ENCODE data around the gene PTPRN2. TPM values are rescaled to one million over a fixed set of nuclear protein-coding genes. Genes with fewer than 3 reads are reported as not detected.
"Not testable (repeated sequence)": the region's sequence is repeated elsewhere in the genome, so short reads cannot be mapped to it uniquely, and the experiment has no call there.

Gene PTPRN2
- total and polyA plus RNA-seq, 4 experiments from 2014 or later, result 1.7 to 2.6 (median 1.9) TPM

DNA sequence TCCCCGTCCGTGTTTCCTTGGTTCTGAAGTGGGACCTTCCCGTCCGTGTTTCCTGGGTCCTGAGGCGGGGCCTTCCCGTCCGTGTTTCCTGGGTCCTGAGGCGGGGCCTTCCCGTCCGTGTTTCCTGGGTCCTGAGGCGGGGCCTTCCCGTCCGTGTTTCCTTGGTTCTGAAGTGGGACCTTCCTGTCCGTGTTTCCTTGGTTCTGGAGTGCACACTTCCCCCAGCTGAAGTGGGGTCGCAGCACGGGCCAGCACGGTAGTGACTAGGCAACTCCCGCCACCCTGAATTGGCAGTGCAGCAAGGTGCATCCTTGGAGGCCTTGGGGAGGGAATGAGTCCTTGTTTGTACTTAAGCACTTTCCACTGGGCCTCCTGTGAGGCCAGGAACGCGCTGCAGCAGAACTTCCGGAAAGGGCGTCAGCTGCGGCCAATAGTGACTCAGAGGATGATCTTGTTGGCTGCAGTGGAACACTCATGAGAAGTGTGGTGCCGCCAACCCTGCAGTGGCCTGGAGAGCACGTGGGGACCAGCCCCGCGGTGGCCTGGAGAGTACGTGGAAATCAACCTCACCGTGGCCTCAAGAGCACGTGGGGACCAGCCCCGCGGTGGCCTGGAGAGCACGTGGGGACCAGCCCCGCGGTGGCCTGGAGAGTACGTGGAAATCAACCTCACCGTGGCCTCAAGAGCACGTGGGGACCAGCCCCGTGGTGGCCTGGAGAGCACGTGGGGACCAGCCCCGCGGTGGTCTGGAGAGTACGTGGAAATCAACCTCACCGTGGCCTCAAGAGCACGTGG, 685.6 kb downstream of the PTPRN2 start:
- H3K4me3 Mint-ChIP-seq; H3K4me3 ChIP-seq (ENCODE audit: low read length in 2 of 2); H3K27me3 ChIP-seq (ENCODE audit: insufficient read depth, low read length); H3K27me3 Mint-ChIP-seq; intact Hi-C loops (cut with micrococcal nuclease); H3K27ac ChIP-seq (ENCODE audit: low read depth, low read length); H3K36me3 ChIP-seq (ENCODE audit: insufficient read depth, low read length); H3K27ac Mint-ChIP-seq; DNase-seq; H3K9me3 ChIP-seq (ENCODE audit: control insufficient read depth in 1 of 2, low read length in 2 of 2); H3K4me1 Mint-ChIP-seq; H3K36me3 Mint-ChIP-seq; CTCF ChIA-PET (ENCODE audit: partially characterized antibody); H3K9me3 Mint-ChIP-seq; H3K4me1 ChIP-seq (ENCODE audit: insufficient read depth, low read length); POLR2A ChIA-PET (ENCODE audit: partially characterized antibody): not testable (repeated sequence)

DNA sequence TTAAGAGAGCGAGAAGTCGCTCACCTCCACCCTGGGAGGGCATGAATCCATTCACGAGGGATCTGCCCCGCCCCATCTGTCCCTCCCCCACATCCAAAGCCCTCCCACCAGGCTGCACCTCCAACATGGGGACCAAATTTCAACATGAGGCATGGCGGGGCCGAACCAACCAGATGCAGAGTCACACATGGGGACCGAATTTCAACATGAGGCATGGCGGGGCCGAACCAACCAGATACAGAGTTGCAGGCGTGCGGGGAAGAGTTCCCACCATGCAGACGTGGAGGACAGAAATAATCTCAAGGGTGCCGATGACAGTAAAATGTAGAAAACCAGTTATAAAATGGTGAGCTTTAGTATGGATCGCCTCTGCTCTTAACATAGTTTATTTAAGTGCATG, 686.5 kb downstream of the PTPRN2 start:
- CTCF ChIA-PET (ENCODE audit: partially characterized antibody), result no interaction called here
- H3K27ac ChIP-seq (ENCODE audit: low read depth, low read length), result no peak overlapping the region
- H3K27me3 ChIP-seq (ENCODE audit: insufficient read depth, low read length), result no peaks in the 10 kb centered on the region
- H3K4me1 ChIP-seq (ENCODE audit: insufficient read depth, low read length), result no peaks in the 10 kb centered on the region
- POLR2A ChIA-PET (ENCODE audit: partially characterized antibody), result no interaction called here
- Mint-ChIP-seq H3K27ac (no peak overlapping the region), H3K4me1 (no peaks in the 10 kb centered on the region), H3K4me3 (no peak overlapping the region), H3K36me3 (no peaks in the 10 kb centered on the region), H3K9me3 (peaks cover 0 to 2% (median 0%) of the 10 kb centered on the region in 8 donors), H3K27me3 (no peaks in the 10 kb centered on the region)
- intact Hi-C loops (cut with micrococcal nuclease), result no loop called here
- no peak overlapping the region for H3K4me3 ChIP-seq (ENCODE audit: low read length in 2 of 2)
- DNase-seq, result no peak
- no peaks in the 10 kb centered on the region for H3K36me3 ChIP-seq (ENCODE audit: insufficient read depth, low read length)
- H3K9me3 ChIP-seq (ENCODE audit: control insufficient read depth in 1 of 2, low read length in 2 of 2), result no peaks in the 10 kb centered on the region

DNA sequence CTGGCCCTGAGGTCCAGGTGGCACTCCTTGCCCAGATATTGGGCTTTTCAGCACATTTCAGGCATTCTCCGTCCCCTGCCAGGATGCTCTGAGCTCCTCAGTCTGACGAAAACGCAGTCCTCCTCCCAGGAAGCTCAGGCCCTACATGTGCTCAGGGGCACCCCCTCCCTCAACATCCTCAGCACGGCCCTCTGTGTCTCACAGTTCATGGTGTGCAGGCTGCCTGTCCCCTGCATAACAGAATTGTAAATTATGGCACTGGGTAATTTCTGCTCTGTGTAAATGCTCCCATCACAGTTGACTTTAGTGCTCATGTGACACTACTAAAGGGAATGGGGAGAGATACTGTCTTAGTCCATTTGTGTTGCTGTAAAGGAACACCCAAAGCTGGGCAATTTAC, 687.1 kb downstream of the PTPRN2 start:
- Histone ChIP-seq H3K4me3 (ENCODE audit: low read length in 2 of 2) (no peak overlapping the region), H3K27ac (ENCODE audit: low read depth, low read length) (no peak overlapping the region), H3K36me3 (ENCODE audit: insufficient read depth, low read length) (no peaks in the 10 kb centered on the region), H3K4me1 (ENCODE audit: insufficient read depth, low read length) (no peaks in the 10 kb centered on the region), H3K27me3 (ENCODE audit: insufficient read depth, low read length) (no peaks in the 10 kb centered on the region), H3K9me3 (ENCODE audit: control insufficient read depth in 1 of 2, low read length in 2 of 2) (no peaks in the 10 kb centered on the region)
- ChIA-PET POLR2A (ENCODE audit: partially characterized antibody) (no interaction called here), CTCF (ENCODE audit: partially characterized antibody) (no interaction called here)
- H3K4me3 Mint-ChIP-seq, result no peak overlapping the region
- intact Hi-C loops (cut with micrococcal nuclease), result no loop called here
- H3K27me3 Mint-ChIP-seq, result peaks cover 0 to 3% of the 10 kb centered on the region in 2 donors
- peaks cover 0 to 2% (median 0%) of the 10 kb centered on the region in 8 donors for H3K9me3 Mint-ChIP-seq
- DNase-seq, result no peak
- no peaks in the 10 kb centered on the region for H3K4me1 Mint-ChIP-seq
- H3K36me3 Mint-ChIP-seq, result no peaks in the 10 kb centered on the region
- no peak overlapping the region for H3K27ac Mint-ChIP-seq

DNA sequence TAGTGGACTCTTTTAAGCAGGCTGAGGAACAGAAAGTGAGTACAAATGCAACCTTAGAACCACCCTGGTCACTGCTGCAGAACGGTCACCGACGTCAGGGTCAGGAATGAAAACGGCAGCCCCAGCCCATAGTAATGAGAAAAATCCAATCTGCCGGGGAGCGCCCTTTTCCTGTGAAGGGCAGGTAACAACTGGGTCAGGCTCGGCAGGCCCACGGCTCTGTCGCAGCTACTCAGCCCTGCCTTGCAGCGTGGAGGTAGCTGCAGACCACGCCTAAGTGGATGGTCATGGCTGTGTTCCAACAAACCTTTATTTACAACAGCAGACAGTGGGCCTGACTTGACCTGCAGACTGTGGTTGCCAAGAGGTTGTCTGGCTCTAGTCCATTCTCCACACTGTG, 687.6 kb downstream of the PTPRN2 start:
- H3K36me3 Mint-ChIP-seq, result no peaks in the 10 kb centered on the region
- H3K9me3 ChIP-seq (ENCODE audit: control insufficient read depth in 1 of 2, low read length in 2 of 2), result no peaks in the 10 kb centered on the region
- H3K4me1 ChIP-seq (ENCODE audit: insufficient read depth, low read length), result no peaks in the 10 kb centered on the region
- H3K27me3 ChIP-seq (ENCODE audit: insufficient read depth, low read length), result no peaks in the 10 kb centered on the region
- intact Hi-C loops (cut with micrococcal nuclease), result no loop called here
- CTCF ChIA-PET (ENCODE audit: partially characterized antibody), result no interaction called here
- H3K27me3 Mint-ChIP-seq, result peaks cover 0 to 4% of the 10 kb centered on the region in 2 donors
- H3K4me3 Mint-ChIP-seq, result no peak overlapping the region
- no peaks in the 10 kb centered on the region for H3K4me1 Mint-ChIP-seq
- POLR2A ChIA-PET (ENCODE audit: partially characterized antibody), result no interaction called here
- H3K4me3 ChIP-seq (ENCODE audit: low read length in 2 of 2), result no peak overlapping the region
- H3K27ac Mint-ChIP-seq, result no peak overlapping the region
- DNase-seq, result no peak
- no peak overlapping the region for H3K27ac ChIP-seq (ENCODE audit: low read depth, low read length)
- peaks cover 0 to 2% (median 0%) of the 10 kb centered on the region in 8 donors for H3K9me3 Mint-ChIP-seq
- no peaks in the 10 kb centered on the region for H3K36me3 ChIP-seq (ENCODE audit: insufficient read depth, low read length)

DNA sequence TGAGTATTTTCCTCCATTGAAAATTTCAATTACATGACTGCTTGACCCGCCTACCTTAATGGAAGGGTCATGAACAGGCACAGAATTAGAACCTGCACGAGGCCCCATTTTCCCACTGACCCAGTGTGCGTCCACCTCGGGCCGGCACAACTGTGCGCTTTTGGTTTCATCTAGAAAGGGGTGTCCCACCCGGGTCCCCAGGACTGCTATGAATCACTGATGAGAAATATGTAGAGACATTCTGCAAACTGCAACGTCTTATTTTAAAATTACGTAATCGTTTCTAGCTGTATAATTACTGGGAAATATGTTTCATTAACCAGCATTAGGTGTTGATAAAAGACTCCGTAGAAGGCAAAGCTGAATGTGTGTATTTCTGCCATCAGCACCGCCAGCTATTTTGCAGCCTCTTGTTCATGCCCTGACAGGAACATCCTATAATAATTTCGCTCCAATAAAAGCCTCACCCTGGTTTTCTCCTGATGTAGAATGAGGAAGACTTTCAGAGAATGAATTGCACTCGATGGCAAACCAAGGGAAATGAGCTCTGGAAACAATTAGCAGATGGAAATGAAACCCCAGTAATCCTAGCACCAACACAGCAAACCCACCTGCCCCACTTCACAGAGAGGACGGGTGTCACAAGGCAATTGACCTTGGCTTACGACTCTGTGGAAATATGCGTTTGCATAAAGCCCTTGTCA, 688.7 kb downstream of the PTPRN2 start:
- Mint-ChIP-seq H3K4me3 (no peak overlapping the region), H3K4me1 (peaks cover 0 to under 1% (median 0%) of the 10 kb centered on the region in 4 donors), H3K36me3 (no peaks in the 10 kb centered on the region), H3K27me3 (peaks cover 0 to 4% of the 10 kb centered on the region in 2 donors), H3K9me3 (peaks cover 0 to 3% (median 0%) of the 10 kb centered on the region in 8 donors), H3K27ac (no peak overlapping the region)
- POLR2A ChIA-PET (ENCODE audit: partially characterized antibody), result no interaction called here
- no peak for DNase-seq
- CTCF ChIA-PET (ENCODE audit: partially characterized antibody), result no interaction called here
- intact Hi-C loops (cut with micrococcal nuclease), result no loop called here
- no peaks in the 10 kb centered on the region for H3K36me3 ChIP-seq (ENCODE audit: insufficient read depth, low read length)
- no peaks in the 10 kb centered on the region for H3K4me1 ChIP-seq (ENCODE audit: insufficient read depth, low read length)
- no peak overlapping the region for H3K4me3 ChIP-seq (ENCODE audit: low read length in 2 of 2)
- H3K27me3 ChIP-seq (ENCODE audit: insufficient read depth, low read length), result no peaks in the 10 kb centered on the region
- H3K9me3 ChIP-seq (ENCODE audit: control insufficient read depth in 1 of 2, low read length in 2 of 2), result no peaks in the 10 kb centered on the region
- H3K27ac ChIP-seq (ENCODE audit: low read depth, low read length), result no peak overlapping the region

- Mint-ChIP-seq H3K9me3 (peaks cover 0 to 3% (median 0%) of the 10 kb centered on the region in 8 donors), H3K4me1 (peaks cover 0 to 2% (median 0%) of the 10 kb centered on the region in 4 donors), H3K27me3 (peaks cover 0 to 4% of the 10 kb centered on the region in 2 donors), H3K36me3 (no peaks in the 10 kb centered on the region), H3K4me3 (no peak overlapping the region), H3K27ac (no peak overlapping the region)
- CTCF ChIA-PET (ENCODE audit: partially characterized antibody), result no interaction called here
- DNase-seq, result no peak
- no peaks in the 10 kb centered on the region for H3K9me3 ChIP-seq (ENCODE audit: control insufficient read depth in 1 of 2, low read length in 2 of 2)
- POLR2A ChIA-PET (ENCODE audit: partially characterized antibody), result no interaction called here
- intact Hi-C loops (cut with micrococcal nuclease), result no loop called here
- no peak overlapping the region for H3K4me3 ChIP-seq (ENCODE audit: low read length in 2 of 2)
- H3K36me3 ChIP-seq (ENCODE audit: insufficient read depth, low read length), result no peaks in the 10 kb centered on the region
- H3K27me3 ChIP-seq (ENCODE audit: insufficient read depth, low read length), result no peaks in the 10 kb centered on the region
- H3K4me1 ChIP-seq (ENCODE audit: insufficient read depth, low read length), result no peaks in the 10 kb centered on the region
- no peak overlapping the region for H3K27ac ChIP-seq (ENCODE audit: low read depth, low read length)
Measured at GRCh38 chr7:157898261-157898660, 689.4 kb downstream of the PTPRN2 start.

- peaks cover 0 to 3% (median 0%) of the 10 kb centered on the region in 8 donors for H3K9me3 Mint-ChIP-seq
- no peak overlapping the region for H3K27ac ChIP-seq (ENCODE audit: low read depth, low read length)
- intact Hi-C loops (cut with micrococcal nuclease), result no loop called here
Measured at GRCh38 chr7:157897681-157898080, 689.9 kb downstream of the PTPRN2 start.

More at GRCh38 chr7:157897681-157898080, 689.9 kb downstream of the PTPRN2 start:
- H3K4me3 Mint-ChIP-seq, result no peak overlapping the region
- ChIA-PET POLR2A (ENCODE audit: partially characterized antibody) (no interaction called here), CTCF (ENCODE audit: partially characterized antibody) (no interaction called here)
- H3K36me3 Mint-ChIP-seq, result no peaks in the 10 kb centered on the region
- Histone ChIP-seq H3K9me3 (ENCODE audit: control insufficient read depth in 1 of 2, low read length in 2 of 2) (no peaks in the 10 kb centered on the region), H3K36me3 (ENCODE audit: insufficient read depth, low read length) (no peaks in the 10 kb centered on the region), H3K4me1 (ENCODE audit: insufficient read depth, low read length) (no peaks in the 10 kb centered on the region), H3K27me3 (ENCODE audit: insufficient read depth, low read length) (no peaks in the 10 kb centered on the region), H3K4me3 (ENCODE audit: low read length in 2 of 2) (no peak overlapping the region)
- peaks cover 0 to 4% of the 10 kb centered on the region in 2 donors for H3K27me3 Mint-ChIP-seq
- H3K4me1 Mint-ChIP-seq, result peaks cover 0 to 2% (median 0%) of the 10 kb centered on the region in 4 donors
- H3K27ac Mint-ChIP-seq, result no peak overlapping the region
- no peak for DNase-seq

All from CD4-positive, alpha-beta memory T cell (primary cell).